ENCODE measurements around the gene GNG13.
"Not testable (repeated sequence)": the region's sequence is repeated elsewhere in the genome, so short reads cannot be mapped to it uniquely, and the experiment has no call there.

The GNG13 gene

GRCh38 chr16:838741-839140 is 38.2 kb upstream of the GNG13 start:
- TF ChIP-seq ZFX (IDR thresholded peaks at IDR 0.05) (no peak), CTCF (conservative IDR thresholded peaks at IDR 0.05) (no peak)
- no peak overlapping the region for H3K27ac ChIP-seq

GRCh38 chr16:836822-837221 is 36.3 kb upstream of the GNG13 start:
- not testable (repeated sequence) for H3K27ac ChIP-seq

- H3K27ac ChIP-seq: no peak overlapping the region
- TF ChIP-seq ZFX (IDR thresholded peaks at IDR 0.05): no peak
- TF ChIP-seq CTCF (conservative IDR thresholded peaks at IDR 0.05): no peak
Observed at GRCh38 chr16:836221-836620, 35.7 kb upstream of the GNG13 start.

GRCh38 chr16:835373-835772 is 34.8 kb upstream of the GNG13 start:
- no peak for TF ChIP-seq CTCF (conservative IDR thresholded peaks at IDR 0.05)
- TF ChIP-seq ZFX (IDR thresholded peaks at IDR 0.05): no peak
- no peak overlapping the region for H3K27ac ChIP-seq

- TF ChIP-seq ZFX (IDR thresholded peaks at IDR 0.05) (no peak), CTCF (conservative IDR thresholded peaks at IDR 0.05) (no peak)
- H3K27ac ChIP-seq: no peak overlapping the region
Observed at GRCh38 chr16:833411-833810, 32.9 kb upstream of the GNG13 start.

GRCh38 chr16:832652-833336 is 32.3 kb upstream of the GNG13 start:
- TF ChIP-seq ZFX (IDR thresholded peaks at IDR 0.05): no peak
- no peak for TF ChIP-seq CTCF (conservative IDR thresholded peaks at IDR 0.05)
- no peak overlapping the region for H3K27ac ChIP-seq

GRCh38 chr16:831571-832413 is 31.3 kb upstream of the GNG13 start:
- TF ChIP-seq ZFX (IDR thresholded peaks at IDR 0.05): no peak
- TF ChIP-seq CTCF (conservative IDR thresholded peaks at IDR 0.05): no peak
- no peak overlapping the region for H3K27ac ChIP-seq

Data from C4-2B (cell line).